Activated naive CD8-positive, alpha-beta T cell treated with anti-CD3 and anti-CD28 coated beads, Interleukin-2, amount 50 U/mL, for 16 hours (primary cell): ENCODE results near the gene DNPEP.

ENCODE experiments used
- DNase-seq: peaks from one replicate; pipeline ENCODE4 v3.0.0-alpha.2; 2020; ENCODE audit warnings: low read depth, low spot score

Gene DNPEP

GRCh38 chr2:219387306-219388120 lies at the start of gene DNPEP:
DNPEP (minus strand) TSS chr2:219387912; CDS start chr2:219387794, 118 bp downstream.
- DNase-seq = peak; percentile 77

- DNase-seq = no peak
Measured at GRCh38 chr2:219437141-219437540, 49.4 kb upstream of the DNPEP start.

DNA sequence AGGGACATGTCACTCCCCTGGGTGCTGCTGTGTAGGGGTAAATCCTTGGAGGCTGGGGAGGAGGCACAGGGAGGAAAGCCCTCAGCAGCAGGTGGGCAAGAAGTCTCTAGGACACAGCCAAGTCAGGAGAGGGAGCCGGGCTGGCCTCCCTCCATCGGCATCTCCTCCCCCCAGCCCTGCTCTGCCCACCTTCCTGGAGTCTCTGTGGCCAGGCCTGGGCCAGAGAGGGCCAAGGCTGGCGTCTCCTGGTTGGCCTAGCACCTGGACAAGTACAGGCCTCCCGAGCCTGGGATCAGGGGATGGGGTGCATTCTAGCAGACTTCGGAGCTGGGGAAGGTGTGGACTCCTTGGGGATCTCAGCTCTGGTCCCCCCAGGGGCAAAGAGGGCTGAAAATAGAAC lies 48.8 kb upstream of the DNPEP start:
- DNase-seq = no peak

GRCh38 chr2:219435701-219436100 lies 48.0 kb upstream of the DNPEP start:
- no peak for DNase-seq

- no peak for DNase-seq
Measured at GRCh38 chr2:219434718-219435525, 47.2 kb upstream of the DNPEP start, which contains the start of gene SPEG. SPEG (plus strand) TSS chr2:219434843; CDS start chr2:219434978, 135 bp downstream.

- no peak for DNase-seq
Measured at GRCh38 chr2:219434468-219434717, 46.7 kb upstream of the DNPEP start.

- no peak for DNase-seq
Measured at GRCh38 chr2:219433666-219434467, 46.2 kb upstream of the DNPEP start.

GRCh38 chr2:219430633-219431615 lies 43.2 kb upstream of the DNPEP start:
- DNase-seq = no peak

- DNase-seq = no peak
Measured at GRCh38 chr2:219429958-219430606, 42.4 kb upstream of the DNPEP start.

DNA sequence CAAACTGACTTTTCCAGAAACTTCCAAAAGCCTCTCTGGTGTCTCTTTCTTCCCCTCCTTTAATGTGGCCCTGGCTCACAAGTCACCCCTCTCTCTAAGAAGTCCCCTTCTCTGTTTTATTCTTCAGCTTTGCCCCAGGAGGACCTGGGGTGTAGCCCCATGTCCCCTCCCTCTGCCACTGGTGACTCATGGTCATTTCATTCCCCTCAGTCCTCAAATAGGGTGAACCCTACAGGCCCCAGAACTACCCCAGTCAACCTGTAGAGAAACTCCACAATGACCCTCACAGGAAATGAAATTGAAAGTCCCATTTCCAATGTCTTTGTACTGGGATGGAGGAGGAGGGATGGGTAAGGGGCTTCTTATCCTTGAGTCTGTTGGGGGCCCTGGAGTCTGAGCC lies 40.8 kb upstream of the DNPEP start:
- no peak for DNase-seq

DNA sequence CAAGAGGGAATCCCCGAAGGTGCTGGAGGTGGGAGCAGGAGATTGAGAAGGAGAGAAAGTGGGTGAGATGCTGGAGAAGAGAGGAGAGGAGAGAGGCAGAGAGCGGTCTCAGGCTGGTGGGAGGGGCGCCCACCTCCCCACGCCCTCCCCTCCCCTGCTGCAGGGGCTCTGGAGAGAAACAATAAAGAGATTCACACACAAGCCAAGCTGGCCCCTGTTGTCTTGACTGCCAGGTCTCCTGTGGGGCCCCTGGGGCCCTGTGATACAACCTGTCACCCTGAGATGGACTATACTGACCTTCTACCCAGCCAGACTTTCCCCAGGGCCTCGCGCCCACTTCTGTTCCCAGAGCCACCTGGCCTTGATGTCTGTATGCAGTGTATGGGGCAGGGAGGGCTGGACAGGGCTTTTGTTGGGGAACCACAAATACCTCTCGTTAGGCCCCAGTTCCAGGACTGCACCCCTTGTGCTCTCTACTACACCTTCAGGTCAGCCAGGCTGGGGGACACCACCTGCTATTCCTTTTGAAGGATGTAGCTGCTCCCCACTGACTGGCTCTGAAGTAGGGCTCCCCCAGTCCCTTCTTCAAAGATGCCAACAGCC lies 38.9 kb upstream of the DNPEP start:
- DNase-seq = no peak

DNA sequence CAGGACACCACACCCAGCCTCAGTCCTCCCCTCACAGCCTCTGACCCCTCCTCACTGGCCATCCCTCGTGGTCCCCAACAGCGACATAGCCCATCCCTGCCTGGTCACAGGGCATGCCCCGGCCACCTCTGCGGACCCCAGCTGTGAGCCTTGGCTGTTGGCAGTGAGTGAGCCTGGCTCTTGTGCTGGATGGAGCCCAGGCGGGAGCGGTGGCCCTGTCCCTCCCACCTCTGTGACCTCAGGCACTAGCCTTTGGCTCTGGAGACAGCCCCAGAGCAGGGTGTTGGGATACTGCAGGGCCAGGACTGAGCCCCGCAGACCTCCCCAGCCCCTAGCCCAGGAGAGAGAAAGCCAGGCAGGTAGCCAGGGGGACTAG lies 38.3 kb upstream of the DNPEP start:
- DNase-seq = no peak

- no peak for DNase-seq
Measured at GRCh38 chr2:219425238-219426067, 37.7 kb upstream of the DNPEP start.

GRCh38 chr2:219423652-219424377 lies 36.1 kb upstream of the DNPEP start:
- no peak for DNase-seq

DNA sequence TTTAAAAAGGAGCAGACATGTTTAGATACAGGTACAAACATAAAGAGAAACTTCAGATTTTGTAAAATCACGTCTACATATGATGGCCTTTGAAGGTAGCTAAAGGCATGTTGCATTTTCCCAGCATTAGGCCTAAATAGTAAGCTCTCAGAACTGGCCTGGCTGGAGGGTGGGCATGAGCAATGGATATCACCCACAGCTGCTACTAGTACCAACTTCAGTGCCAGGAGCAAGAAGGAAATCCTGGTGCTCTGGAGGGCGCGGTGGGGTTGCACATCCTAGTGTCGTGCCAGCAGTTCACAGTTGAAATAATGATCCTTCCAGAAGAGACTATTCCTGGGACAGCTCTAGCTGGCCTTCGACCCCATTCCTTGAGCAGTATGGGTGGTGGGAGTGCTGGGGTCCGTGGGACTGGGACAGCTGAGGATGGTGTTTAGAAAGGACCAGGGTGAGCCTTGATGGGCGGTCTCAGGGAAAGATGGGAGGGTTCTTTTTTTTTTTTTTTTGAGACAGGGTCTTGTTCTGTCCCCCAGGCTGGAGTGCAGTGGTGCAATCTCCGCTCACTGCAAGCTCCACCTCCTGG lies 35.3 kb upstream of the DNPEP start:
- DNase-seq = no peak

GRCh38 chr2:219421323-219421722 lies 33.6 kb upstream of the DNPEP start:
- no peak for DNase-seq

GRCh38 chr2:219420687-219421086 lies 33.0 kb upstream of the DNPEP start:
- no peak for DNase-seq
